ENCODE data around the gene C12orf57. TPM values are rescaled to one million over a fixed set of nuclear protein-coding genes. Genes with fewer than 3 reads are reported as not detected.

Gene C12orf57
- 1,000 to 10,000 TPM in 2 of 4 donors, 100 to 1,000 TPM in 2; 259 to 2,496 (median 1,289) TPM for total RNA-seq

- H3K4me1 ChIP-seq = peaks cover 4 to 8% of the 10 kb centered on the region in 2 donors
- DNase-seq = peak; percentile 79
Measured at GRCh38 chr12:6943722-6944380, at the start of gene C12orf57, which contains the start of gene RNU7-1. Gene C12orf57 (plus strand): TSS chr12:6944022. CDS start chr12:6944122, 100 bp downstream. Gene RNU7-1 (plus strand): TSS chr12:6943816.

DNA sequence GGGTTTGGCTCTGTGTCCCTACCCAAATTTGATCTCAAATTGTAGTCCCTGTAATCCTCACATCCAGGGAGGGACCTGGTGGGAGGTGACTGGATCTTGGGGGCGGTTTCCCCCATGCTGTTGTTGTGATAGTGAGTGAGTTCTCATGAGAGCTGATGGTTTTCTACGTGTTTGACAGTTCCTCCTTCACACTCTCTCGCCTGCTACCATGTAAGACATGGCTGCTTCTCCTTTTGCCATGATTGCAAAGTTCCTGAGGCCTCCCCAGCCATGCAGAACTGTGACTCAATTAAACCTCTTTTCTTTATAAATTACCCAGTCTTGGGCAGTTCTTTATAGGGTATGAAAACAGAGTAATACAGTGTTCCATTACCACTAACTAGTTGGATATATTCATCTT, 49.5 kb upstream of the C12orf57 start:
- no peak for TF ChIP-seq CTCF (IDR thresholded peaks at IDR 0.05)
- TF ChIP-seq POLR2A (IDR thresholded peaks at IDR 0.05) = no peak
- no peak overlapping the region for H3K4me3 ChIP-seq
- no peaks in the 10 kb centered on the region for H3K27me3 ChIP-seq
- H3K4me1 ChIP-seq = no peaks in the 10 kb centered on the region
- no peak for DNase-seq
- no peaks in the 10 kb centered on the region for H3K9me3 ChIP-seq
- intact Hi-C loops (cut with DNase I; ENCODE audit: low total_unique reads) = no loop called here
- no peaks in the 10 kb centered on the region for H3K36me3 ChIP-seq
- H3K27ac ChIP-seq = no peak overlapping the region

More at GRCh38 chr12:6943722-6944380, at the start of gene C12orf57, which contains the start of gene RNU7-1:
- Histone ChIP-seq H3K27me3 (no peaks in the 10 kb centered on the region), H3K4me3 (peak within 1 kb of the TSS; percentile 74 to 80), H3K36me3 (no peaks in the 10 kb centered on the region), H3K27ac (peak within 1 kb of the TSS; percentile 93 to 94), H3K9me3 (no peaks in the 10 kb centered on the region)
- peak in 1 of 4 experiments; percentile 9 for TF ChIP-seq CTCF (IDR thresholded peaks at IDR 0.05)
- TF ChIP-seq POLR2A (IDR thresholded peaks at IDR 0.05) = peak in 1 of 2 donors; percentile 57
- intact Hi-C loops (cut with DNase I; ENCODE audit: low total_unique reads) = loop anchor here (10.0 kb wide), 1 partner anchor 171 kb away; no protein-coding TSS in a partner anchor

GRCh38 chr12:6896846-6897435, 46.9 kb upstream of the C12orf57 start:
- TF ChIP-seq CTCF (IDR thresholded peaks at IDR 0.05) = no peak
- no peak for TF ChIP-seq POLR2A (IDR thresholded peaks at IDR 0.05)
- Histone ChIP-seq H3K9me3 (no peaks in the 10 kb centered on the region), H3K4me1 (no peaks in the 10 kb centered on the region), H3K4me3 (no peak overlapping the region), H3K27ac (no peak overlapping the region), H3K27me3 (no peaks in the 10 kb centered on the region), H3K36me3 (no peaks in the 10 kb centered on the region)
- intact Hi-C loops (cut with DNase I; ENCODE audit: low total_unique reads) = no loop called here
- no peak for DNase-seq

GRCh38 chr12:6899427-6899826, 44.4 kb upstream of the C12orf57 start:
- H3K36me3 ChIP-seq = no peaks in the 10 kb centered on the region
- no peak for TF ChIP-seq CTCF (IDR thresholded peaks at IDR 0.05)
- no peak for TF ChIP-seq POLR2A (IDR thresholded peaks at IDR 0.05)
- H3K4me3 ChIP-seq = no peak overlapping the region
- H3K27me3 ChIP-seq = no peaks in the 10 kb centered on the region
- no peaks in the 10 kb centered on the region for H3K4me1 ChIP-seq
- intact Hi-C loops (cut with DNase I; ENCODE audit: low total_unique reads) = no loop called here
- DNase-seq = no peak
- H3K9me3 ChIP-seq = no peaks in the 10 kb centered on the region
- no peak overlapping the region for H3K27ac ChIP-seq
